Kidney (tissue), 14 donors: ENCODE results near the gene PRAF2. TPM values are rescaled to one million over a fixed set of nuclear protein-coding genes. Genes with fewer than 3 reads are reported as not detected.

Experiments used
- DNase-seq, 5 donors: peaks; one replicate each; pipeline ENCODE4 v3.0.0-alpha.2; 2013 to 2020
- FAIRE-seq: peaks from 2 replicates; lab custom pipeline; 2012; peaks lifted over from hg19 to GRCh38; lab: Jason Lieb, UNC
- H3K27ac ChIP-seq, 2 donors: one replicate each; pipeline ENCODE4 v1.7.0; 2013; ENCODE audit warnings: low read depth in 2 of 2, low read length in 2 of 2, inconsistent platforms in 1 of 2
- H3K27me3 ChIP-seq: one replicate; pipeline ENCODE4 v1.7.1; 2013; ENCODE audit warnings: low read length, inconsistent platforms; ENCODE audit not compliant: control insufficient read depth, insufficient read depth
- H3K36me3 ChIP-seq, 3 donors: one replicate each; pipeline versions ENCODE4 v1.7.0 to v1.7.1; 2013; ENCODE audit warnings: low read length in 3 of 3, control low read depth in 1 of 3, inconsistent platforms in 1 of 3; ENCODE audit not compliant: insufficient read depth in 3 of 3, control insufficient read depth in 2 of 3
- H3K4me1 ChIP-seq, 3 donors: one replicate each; pipeline versions ENCODE4 v1.7.0 to v1.7.1; 2013; ENCODE audit warnings: low read length in 3 of 3, inconsistent platforms in 1 of 3, low read depth in 1 of 3; ENCODE audit not compliant: control insufficient read depth in 2 of 3, insufficient read depth in 2 of 3
- H3K4me3 ChIP-seq, 3 donors: one replicate each; pipeline versions ENCODE4 v1.7.0 to v1.8.1; 2013; ENCODE audit warnings: low read length in 3 of 3, control low read depth in 1 of 3, inconsistent platforms in 1 of 3
- H3K9ac ChIP-seq, 3 donors: one replicate each; pipeline versions ENCODE4 v1.7.0 to v1.7.1; 2013; ENCODE audit warnings: low read length in 3 of 3, control low read depth in 1 of 3, inconsistent platforms in 1 of 3
- H3K9me3 ChIP-seq, 3 donors: one replicate each; pipeline versions ENCODE4 v1.7.0 to v1.7.1; 2013; ENCODE audit warnings: low read length in 3 of 3, control low read depth in 1 of 3, inconsistent platforms in 1 of 3; ENCODE audit not compliant: control insufficient read depth in 2 of 3, insufficient read depth in 1 of 3
- CTCF ChIP-seq: IDR thresholded peaks from 3 replicates; pipeline ENCODE4 v1.5.1; 2012; ENCODE audit warnings: mild to moderate bottlenecking, moderate library complexity, borderline replicate concordance; ENCODE audit not compliant: insufficient read depth; ENCODE audit errors: extremely low read depth
- intact Hi-C: fragments of 100-400 bp; cut with DNase I; formaldehyde crosslinking; loops from one replicate; pipeline ENCODE4 v1.11.1; 2022
- polyA plus RNA-seq: library from polyadenylated mRNA; stranded (reverse); fragments of 350-450 nt; fragmentation: Illumina TruSeq; extraction: RNeasy Lipid Tissue Mini Kit (QIAGEN cat#74804); gene quantifications from one replicate; pipeline ENCODE4 v1.2.3, GENCODE V29; 2014; ENCODE audit warnings: low read depth, low replicate concordance; ENCODE audit not compliant: insufficient read depth
- total RNA-seq: library from RNA; stranded (reverse); fragmentation: NEBNext Ultra II Directional; extraction: Animal tissue kit (Norgen Biotek cat#: 25700); gene quantifications from one replicate; pipeline ENCODE4 v1.2.1, GENCODE V29; 2021
- donor health status: control.
- donor health status: control.
- donor health status: control.
- donor health status: control.
- donor health status: control.
- donor health status: DM: yes; HTN: yes; CAD: no.
- donor health status: Normal renal cell carcinoma (clear cell type).

Gene PRAF2
- total and polyA plus RNA-seq, 2 donors from 2014 or later, result 24.0 to 47.9 TPM

DNA sequence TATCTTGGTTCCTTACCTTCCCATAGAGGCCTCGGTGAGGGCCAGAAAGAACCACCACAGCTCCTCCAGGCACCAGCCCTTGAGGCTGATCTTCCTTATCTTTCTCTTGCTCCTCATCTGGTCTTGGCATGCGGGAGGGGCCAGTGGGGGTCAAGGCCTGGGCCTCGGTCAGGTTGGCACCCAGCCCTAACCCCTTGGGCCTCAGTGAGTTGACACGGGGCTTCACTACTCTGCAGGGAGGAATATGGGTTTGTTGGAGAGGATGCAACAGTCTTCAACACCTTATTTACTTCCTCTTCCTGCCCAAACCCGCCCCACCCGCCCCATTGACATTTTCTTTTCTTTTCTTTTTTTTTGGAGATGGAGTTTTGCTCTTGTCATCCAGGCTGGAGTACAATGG lies 43.8 kb upstream of the PRAF2 start:
- no peak for DNase-seq
- TF ChIP-seq CTCF, result no peak
- no peak for FAIRE-seq
- Histone ChIP-seq H3K27me3 (no peaks in the 10 kb centered on the region), H3K27ac (no peak overlapping the region), H3K4me3 (no peak overlapping the region), H3K9me3 (no peaks in the 10 kb centered on the region), H3K4me1 (peaks cover 0 to 3% (median 1%) of the 10 kb centered on the region in 3 donors), H3K9ac (no peak overlapping the region), H3K36me3 (peaks cover 0 to 17% (median 11%) of the 10 kb centered on the region in 3 donors)
- intact Hi-C loops, result no loop called here

DNA sequence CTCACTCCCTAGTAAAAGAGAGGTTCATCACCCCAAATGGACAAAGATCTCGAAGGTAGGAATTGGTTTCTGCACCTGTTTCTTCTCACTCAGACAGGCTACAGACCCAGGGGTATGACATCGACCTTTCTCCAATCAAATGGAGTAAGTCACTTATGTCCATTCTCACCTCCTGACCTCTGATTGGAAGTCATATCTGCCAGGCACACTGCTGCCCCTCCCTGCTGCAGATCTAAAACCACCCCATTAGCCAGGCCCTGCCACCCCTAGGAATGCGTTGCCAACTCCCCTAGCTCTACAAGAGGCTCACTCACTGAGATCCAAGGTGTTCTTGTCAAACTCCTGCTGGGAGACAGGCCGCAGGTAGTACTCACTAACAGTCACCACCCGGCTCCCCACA lies 42.9 kb upstream of the PRAF2 start:
- DNase-seq (no peak), FAIRE-seq (no peak)
- no peaks in the 10 kb centered on the region for H3K9me3 ChIP-seq
- no peaks in the 10 kb centered on the region for H3K4me1 ChIP-seq
- no peak overlapping the region for H3K27ac ChIP-seq
- no peak for TF ChIP-seq CTCF
- H3K4me3 ChIP-seq, result no peak overlapping the region
- no peaks in the 10 kb centered on the region for H3K27me3 ChIP-seq
- H3K36me3 ChIP-seq, result peaks cover 0 to 15% (median 11%) of the 10 kb centered on the region in 3 donors
- intact Hi-C loops, result no loop called here
- H3K9ac ChIP-seq, result no peak overlapping the region

DNA sequence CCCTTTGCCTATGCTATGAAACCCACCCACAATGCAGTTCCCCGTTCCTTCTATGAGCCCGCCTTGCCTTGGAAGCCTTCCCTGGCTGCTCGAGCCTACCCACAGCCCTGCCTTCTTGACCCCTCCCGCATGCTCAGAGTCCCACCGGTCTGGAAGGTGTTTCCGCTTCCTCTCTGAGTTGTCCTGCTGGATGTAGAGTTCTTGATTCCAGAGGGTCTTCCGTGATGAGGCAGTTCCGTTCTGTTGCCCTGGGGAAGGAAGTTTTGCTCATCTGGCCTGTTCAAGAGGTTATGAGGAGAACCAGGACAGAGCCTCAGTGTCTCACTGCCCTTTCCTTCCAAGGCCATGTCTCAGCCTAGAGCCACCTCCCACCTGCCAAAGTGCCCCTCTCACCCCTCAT lies 42.3 kb upstream of the PRAF2 start:
- intact Hi-C loops, result no loop called here
- Histone ChIP-seq H3K27me3 (no peaks in the 10 kb centered on the region), H3K9ac (no peak overlapping the region), H3K4me1 (no peaks in the 10 kb centered on the region), H3K9me3 (no peaks in the 10 kb centered on the region), H3K27ac (no peak overlapping the region), H3K36me3 (peaks cover 0 to 11% (median 10%) of the 10 kb centered on the region in 3 donors), H3K4me3 (no peak overlapping the region)
- TF ChIP-seq CTCF, result no peak
- FAIRE-seq, result no peak
- DNase-seq, result no peak

DNA sequence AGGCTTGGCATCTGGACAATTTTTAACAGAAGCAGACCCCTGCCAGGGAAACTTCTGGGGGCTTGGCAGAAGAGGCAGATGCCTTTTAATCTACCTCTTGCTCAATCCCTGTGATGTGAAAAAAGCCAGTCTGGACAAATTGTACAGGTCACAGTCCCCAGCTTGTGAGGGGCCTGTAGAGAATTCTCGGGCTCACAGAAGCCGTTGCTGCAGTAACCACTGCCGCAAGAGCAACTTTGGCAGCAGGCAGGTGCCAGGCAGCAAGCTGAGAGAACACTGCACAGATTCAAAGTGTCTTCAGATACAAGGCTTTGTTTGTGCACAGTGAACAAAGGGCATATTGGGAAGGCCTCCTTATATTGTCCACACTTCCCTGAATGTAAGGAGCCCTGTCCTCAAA lies 38.0 kb upstream of the PRAF2 start:
- no peak overlapping the region for H3K4me3 ChIP-seq
- FAIRE-seq (no peak), DNase-seq (no peak)
- H3K36me3 ChIP-seq, result peaks cover 0 to 13% (median 10%) of the 10 kb centered on the region in 3 donors
- H3K9ac ChIP-seq, result no peak overlapping the region
- H3K4me1 ChIP-seq, result no peaks in the 10 kb centered on the region
- TF ChIP-seq CTCF, result no peak
- no peaks in the 10 kb centered on the region for H3K9me3 ChIP-seq
- no peaks in the 10 kb centered on the region for H3K27me3 ChIP-seq
- intact Hi-C loops, result no loop called here
- no peak overlapping the region for H3K27ac ChIP-seq
